Nephron (organoid): ENCODE results near the gene SYT7.

Source experiments
- H3K27ac Mint-ChIP-seq, 3 experiments: 2 replicates each; pipeline ENCODE4 v1.8.0; 2020; ENCODE audit warnings: mixed read lengths in 3 of 3, mild to moderate bottlenecking in 2 of 3, moderate library complexity in 1 of 3
- H3K27me3 Mint-ChIP-seq: 2 replicates; pipeline ENCODE4 v1.8.0; 2021; ENCODE audit warnings: low read depth, mild to moderate bottlenecking, moderate library complexity, mixed read lengths
- H3K36me3 Mint-ChIP-seq: 2 replicates; pipeline ENCODE4 v1.8.0; 2020; ENCODE audit warnings: low read depth, mixed read lengths
- H3K4me1 Mint-ChIP-seq: 2 replicates; pipeline ENCODE4 v1.8.0; 2020; ENCODE audit warnings: mixed read lengths
- H3K4me3 Mint-ChIP-seq, 3 experiments: 2 replicates each; pipeline ENCODE4 v1.8.0; 2020; ENCODE audit warnings: mild to moderate bottlenecking in 3 of 3, mixed read lengths in 3 of 3, moderate library complexity in 2 of 3
- H3K9me3 Mint-ChIP-seq: 2 replicates; pipeline ENCODE4 v1.8.0; 2020; ENCODE audit warnings: mixed read lengths
- TF ChIP-seq, protein P1 (sequence below), 3 experiments: fragments of 200-600 bp; sonication (generic); IDR thresholded peaks; one replicate each; pipeline ENCODE4 v1.5.0; 2021; ENCODE audit warnings: antibody characterized with exemption in 3 of 3; ENCODE audit not compliant: unreplicated experiment in 3 of 3

SYT7 gene

DNA sequence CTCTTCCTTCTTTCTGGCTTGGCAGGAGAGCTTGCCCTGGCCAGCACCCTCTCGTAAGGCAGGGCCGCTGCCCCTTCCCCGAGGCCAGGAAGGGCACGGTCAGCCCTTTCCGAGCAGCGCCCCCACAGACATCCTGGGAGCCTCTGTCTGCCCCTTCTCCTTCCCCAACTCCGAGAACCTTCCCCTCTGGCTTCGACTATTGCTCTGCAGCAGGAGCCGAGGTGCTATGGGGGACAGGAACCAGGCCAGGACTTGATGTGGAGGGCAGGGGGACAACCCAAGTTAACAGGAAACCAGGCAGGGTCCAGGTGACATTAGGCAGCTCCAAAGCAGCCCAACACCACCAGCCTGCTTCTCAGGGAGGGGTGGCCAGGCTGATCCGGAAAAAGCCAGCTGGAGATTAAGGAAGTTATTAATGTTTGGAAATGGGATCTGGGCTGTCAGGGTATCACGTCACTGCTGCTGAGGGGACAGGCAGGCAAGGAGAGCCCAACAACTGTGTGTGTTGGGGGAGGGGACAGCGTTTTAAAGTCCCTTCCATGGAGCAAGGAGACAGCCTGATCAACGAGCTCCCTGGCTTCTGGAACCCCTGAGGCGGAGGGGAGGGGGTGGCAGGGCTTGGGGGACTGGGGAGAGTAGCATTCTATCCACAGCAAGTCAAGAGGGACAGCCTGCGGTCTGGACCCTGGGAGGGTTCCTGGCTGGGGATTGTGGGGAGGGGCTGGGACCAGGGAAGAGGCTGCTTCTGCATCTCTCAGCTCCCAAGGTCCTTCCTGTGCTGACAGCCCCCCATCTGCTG lies 27.3 kb downstream of the SYT7 start:
- H3K4me3 Mint-ChIP-seq, result peak overlapping the region; percentile 35 to 53 (median 39)
- peaks cover 61% of the 10 kb centered on the region for H3K27me3 Mint-ChIP-seq
- H3K36me3 Mint-ChIP-seq, result no peaks in the 10 kb centered on the region
- TF ChIP-seq, protein P1, sequence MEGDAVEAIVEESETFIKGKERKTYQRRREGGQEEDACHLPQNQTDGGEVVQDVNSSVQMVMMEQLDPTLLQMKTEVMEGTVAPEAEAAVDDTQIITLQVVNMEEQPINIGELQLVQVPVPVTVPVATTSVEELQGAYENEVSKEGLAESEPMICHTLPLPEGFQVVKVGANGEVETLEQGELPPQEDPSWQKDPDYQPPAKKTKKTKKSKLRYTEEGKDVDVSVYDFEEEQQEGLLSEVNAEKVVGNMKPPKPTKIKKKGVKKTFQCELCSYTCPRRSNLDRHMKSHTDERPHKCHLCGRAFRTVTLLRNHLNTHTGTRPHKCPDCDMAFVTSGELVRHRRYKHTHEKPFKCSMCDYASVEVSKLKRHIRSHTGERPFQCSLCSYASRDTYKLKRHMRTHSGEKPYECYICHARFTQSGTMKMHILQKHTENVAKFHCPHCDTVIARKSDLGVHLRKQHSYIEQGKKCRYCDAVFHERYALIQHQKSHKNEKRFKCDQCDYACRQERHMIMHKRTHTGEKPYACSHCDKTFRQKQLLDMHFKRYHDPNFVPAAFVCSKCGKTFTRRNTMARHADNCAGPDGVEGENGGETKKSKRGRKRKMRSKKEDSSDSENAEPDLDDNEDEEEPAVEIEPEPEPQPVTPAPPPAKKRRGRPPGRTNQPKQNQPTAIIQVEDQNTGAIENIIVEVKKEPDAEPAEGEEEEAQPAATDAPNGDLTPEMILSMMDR (IDR thresholded peaks at IDR 0.05; ENCODE audit: unreplicated experiment in 3 of 3), result no peak
- H3K4me1 Mint-ChIP-seq, result peaks cover 47% of the 10 kb centered on the region
- no peaks in the 10 kb centered on the region for H3K9me3 Mint-ChIP-seq
- H3K27ac Mint-ChIP-seq, result peak overlapping the region in 2 of 3 experiments; percentile 5 to 6

DNA sequence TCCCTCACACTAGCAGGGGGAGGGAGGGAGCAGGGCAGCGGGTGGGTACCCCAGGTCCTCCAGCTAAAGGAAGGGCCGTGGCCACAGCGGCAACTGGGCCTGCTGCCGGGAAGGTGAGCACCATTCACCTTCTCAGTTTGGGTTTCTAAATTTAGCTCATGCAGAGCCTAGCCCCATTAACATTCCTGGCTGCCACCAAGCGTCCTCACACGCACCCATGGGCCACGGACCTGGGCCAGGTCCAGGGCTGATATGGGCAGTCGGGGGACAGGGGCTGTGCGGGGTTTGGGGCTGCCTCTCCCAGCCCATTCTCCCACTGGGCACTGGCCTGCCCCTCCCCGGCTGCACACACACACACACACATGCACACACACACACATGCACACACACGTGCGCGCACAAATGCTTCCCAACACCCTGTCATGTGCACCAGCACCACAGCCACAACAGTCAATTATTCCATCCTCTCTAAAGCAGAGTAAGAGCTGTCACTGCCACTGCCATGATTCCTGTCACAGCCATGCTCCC lies 28.7 kb downstream of the SYT7 start:
- H3K27ac Mint-ChIP-seq, result peak overlapping the region in 2 of 3 experiments; percentile 0 to 1
- TF ChIP-seq, protein P1 (IDR thresholded peaks at IDR 0.05; ENCODE audit: unreplicated experiment in 3 of 3), result no peak
- no peaks in the 10 kb centered on the region for H3K36me3 Mint-ChIP-seq
- peaks cover 56% of the 10 kb centered on the region for H3K4me1 Mint-ChIP-seq
- H3K27me3 Mint-ChIP-seq, result peaks cover 55% of the 10 kb centered on the region
- H3K9me3 Mint-ChIP-seq, result no peaks in the 10 kb centered on the region
- H3K4me3 Mint-ChIP-seq, result peak overlapping the region in 1 of 3 experiments; percentile 50

DNA sequence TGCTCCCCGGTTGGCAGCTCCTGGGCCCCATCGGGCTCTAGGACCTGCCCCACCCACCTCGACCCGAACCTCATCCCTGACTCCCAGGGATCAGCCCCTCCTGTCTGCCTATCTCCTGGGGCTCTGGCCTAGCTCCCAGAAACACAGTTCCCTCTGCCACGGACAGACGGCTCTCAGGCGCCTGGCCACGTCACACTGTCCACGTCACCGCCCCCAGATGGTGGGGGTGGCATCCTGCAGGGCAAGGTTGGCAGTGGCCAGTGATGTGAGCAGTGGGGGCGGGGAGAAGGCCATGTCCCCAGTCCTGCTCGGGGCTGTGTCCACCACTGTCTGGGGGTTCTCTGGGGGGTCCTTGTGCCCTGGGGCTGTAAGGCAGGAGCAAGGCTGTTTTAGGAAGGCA lies 29.2 kb downstream of the SYT7 start:
- H3K27ac Mint-ChIP-seq, result no peak overlapping the region
- H3K4me3 Mint-ChIP-seq, result no peak overlapping the region
- no peaks in the 10 kb centered on the region for H3K9me3 Mint-ChIP-seq
- peaks cover 54% of the 10 kb centered on the region for H3K4me1 Mint-ChIP-seq
- peaks cover 49% of the 10 kb centered on the region for H3K27me3 Mint-ChIP-seq
- no peaks in the 10 kb centered on the region for H3K36me3 Mint-ChIP-seq
- TF ChIP-seq, protein P1 (IDR thresholded peaks at IDR 0.05; ENCODE audit: unreplicated experiment in 3 of 3), result no peak

DNA sequence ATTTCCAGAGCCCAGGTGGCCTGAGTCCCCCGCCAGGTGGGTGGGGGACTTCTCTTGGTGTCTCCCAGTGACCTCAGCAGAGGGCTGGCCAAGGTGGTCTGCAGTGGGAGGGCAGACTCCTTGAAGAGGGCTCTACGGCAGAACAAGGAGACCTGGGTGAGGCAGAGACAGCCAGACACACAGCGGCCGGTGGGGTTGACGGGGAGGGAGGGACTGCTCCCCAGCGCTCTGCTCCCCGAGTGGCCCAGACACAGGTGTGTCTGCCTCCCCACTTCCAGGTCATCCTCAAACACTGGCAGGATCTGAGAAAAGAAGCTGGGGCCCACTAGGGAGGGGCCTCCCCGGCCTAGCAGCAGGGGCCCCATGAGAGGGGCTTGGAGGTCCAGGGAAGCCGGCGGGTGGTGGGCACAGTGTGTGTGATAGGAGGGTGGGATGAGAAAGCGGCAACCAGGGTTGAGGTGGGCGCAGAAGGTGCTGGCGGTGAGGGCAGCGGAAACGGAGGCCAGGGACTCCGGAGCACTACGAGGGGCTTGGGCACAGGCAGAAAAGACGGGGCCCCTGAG lies 30.1 kb downstream of the SYT7 start:
- H3K36me3 Mint-ChIP-seq, result no peaks in the 10 kb centered on the region
- peaks cover 48% of the 10 kb centered on the region for H3K4me1 Mint-ChIP-seq
- TF ChIP-seq, protein P1 (IDR thresholded peaks at IDR 0.05; ENCODE audit: unreplicated experiment in 3 of 3), result no peak
- H3K27ac Mint-ChIP-seq, result no peak overlapping the region
- peaks cover 40% of the 10 kb centered on the region for H3K27me3 Mint-ChIP-seq
- no peaks in the 10 kb centered on the region for H3K9me3 Mint-ChIP-seq
- H3K4me3 Mint-ChIP-seq, result no peak overlapping the region

DNA sequence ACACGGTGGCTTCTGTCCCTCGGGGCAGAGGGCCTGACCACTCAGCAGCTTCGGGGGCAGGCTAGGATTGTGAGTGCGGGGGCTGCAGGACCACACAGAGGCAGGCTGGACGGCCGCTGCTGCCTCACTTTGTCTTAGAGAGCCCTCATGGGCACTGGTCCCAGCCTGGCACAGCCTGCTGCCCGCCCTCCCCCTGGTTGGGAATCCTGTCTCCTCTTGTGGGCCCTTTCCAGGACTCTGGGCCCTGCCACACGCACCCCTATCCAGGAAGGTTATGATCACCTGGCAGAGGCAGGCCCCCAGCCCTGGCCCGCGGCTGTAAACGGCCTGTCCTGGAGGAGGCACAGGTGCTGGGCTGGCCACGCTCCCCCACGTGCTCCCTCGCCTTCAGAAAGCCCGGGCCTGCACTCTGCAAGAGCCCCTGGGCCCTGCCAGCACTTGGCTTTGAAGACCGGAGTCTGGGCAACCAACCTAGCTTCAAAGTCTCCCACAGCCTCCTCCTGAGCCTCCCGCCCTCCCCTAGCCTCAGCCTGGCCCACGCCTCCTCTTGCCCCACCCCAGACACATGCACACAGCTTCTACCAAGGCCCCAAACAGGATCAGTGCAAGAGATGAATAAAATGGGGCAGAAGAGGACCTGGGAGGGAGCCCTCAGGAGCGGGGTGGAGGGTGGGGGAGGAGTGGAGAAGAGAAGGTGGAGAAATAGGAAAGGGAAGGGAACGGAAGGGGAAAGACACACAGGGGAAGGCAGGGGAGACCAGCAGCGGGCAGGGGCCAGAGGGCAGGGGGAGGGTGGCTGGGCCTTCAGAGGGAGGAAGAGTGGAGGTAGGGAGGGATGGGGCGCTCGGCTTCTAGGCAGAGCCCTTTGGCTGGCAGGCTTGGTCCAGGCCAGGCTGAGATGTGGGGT lies 31.0 kb downstream of the SYT7 start:
- H3K9me3 Mint-ChIP-seq, result no peaks in the 10 kb centered on the region
- no peaks in the 10 kb centered on the region for H3K36me3 Mint-ChIP-seq
- no peak overlapping the region for H3K4me3 Mint-ChIP-seq
- H3K27ac Mint-ChIP-seq, result no peak overlapping the region
- TF ChIP-seq, protein P1 (IDR thresholded peaks at IDR 0.05; ENCODE audit: unreplicated experiment in 3 of 3), result no peak
- peaks cover 39% of the 10 kb centered on the region for H3K27me3 Mint-ChIP-seq
- H3K4me1 Mint-ChIP-seq, result peaks cover 50% of the 10 kb centered on the region
